Ovary (tissue), 3 donors: ENCODE results near the gene NINJ1.

Source experiments
- CTCF ChIP-seq, 3 donors: fragments of 450-650 bp in 2 of 3; fragments of 200-600 bp in 1 of 3; IDR thresholded peaks; one replicate each; pipeline versions ENCODE4 v1.5.1 to v1.8.0; 2016 to 2022; ENCODE audit warnings: antibody characterized with exemption in 3 of 3, mild to moderate bottlenecking in 1 of 3
- EP300 ChIP-seq: sonication (generic); formaldehyde crosslinking; IDR thresholded peaks from one replicate; pipeline ENCODE4 v1.6.1; 2017; ENCODE audit warnings: antibody characterized with exemption
- POLR2A ChIP-seq: fragments of 450-650 bp; IDR thresholded peaks from one replicate; pipeline ENCODE4 v1.6.1; 2017; ENCODE audit warnings: antibody characterized with exemption, mild to moderate bottlenecking, moderate library complexity
- donor health status: DM: no; HTN: no; CAD: no.

- TF ChIP-seq CTCF (IDR thresholded peaks at IDR 0.05): no peak
- no peak for TF ChIP-seq POLR2A
- no peak for TF ChIP-seq EP300
Observed at GRCh38 chr9:93155716-93156474, 21.8 kb upstream of the NINJ1 start.
